ENCODE measurements around the gene CADPS.

DNA sequence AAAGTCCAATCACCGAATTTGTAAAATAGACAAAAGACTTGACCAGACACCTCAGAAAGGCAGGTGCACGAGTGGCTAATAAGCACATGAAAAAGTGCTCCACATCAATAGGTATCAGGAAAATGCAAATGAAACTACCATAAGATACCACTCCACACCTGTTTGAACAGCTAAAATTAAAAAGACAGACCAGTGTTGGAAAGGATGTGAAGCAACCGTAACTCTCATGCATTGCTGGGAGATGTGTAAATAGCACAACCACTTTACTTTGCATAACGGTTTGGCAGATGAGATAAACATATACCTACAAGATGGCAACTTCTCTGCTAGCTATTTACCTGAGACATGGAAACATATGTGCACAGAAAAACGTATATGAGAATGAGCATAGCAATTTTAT is 56.9 kb downstream of the CADPS start:
- TF ChIP-seq POLR2A (IDR thresholded peaks at IDR 0.05) (no peak), POLR2AphosphoS5 (IDR thresholded peaks at IDR 0.05) (no peak)
- TF ChIP-seq, protein P1, sequence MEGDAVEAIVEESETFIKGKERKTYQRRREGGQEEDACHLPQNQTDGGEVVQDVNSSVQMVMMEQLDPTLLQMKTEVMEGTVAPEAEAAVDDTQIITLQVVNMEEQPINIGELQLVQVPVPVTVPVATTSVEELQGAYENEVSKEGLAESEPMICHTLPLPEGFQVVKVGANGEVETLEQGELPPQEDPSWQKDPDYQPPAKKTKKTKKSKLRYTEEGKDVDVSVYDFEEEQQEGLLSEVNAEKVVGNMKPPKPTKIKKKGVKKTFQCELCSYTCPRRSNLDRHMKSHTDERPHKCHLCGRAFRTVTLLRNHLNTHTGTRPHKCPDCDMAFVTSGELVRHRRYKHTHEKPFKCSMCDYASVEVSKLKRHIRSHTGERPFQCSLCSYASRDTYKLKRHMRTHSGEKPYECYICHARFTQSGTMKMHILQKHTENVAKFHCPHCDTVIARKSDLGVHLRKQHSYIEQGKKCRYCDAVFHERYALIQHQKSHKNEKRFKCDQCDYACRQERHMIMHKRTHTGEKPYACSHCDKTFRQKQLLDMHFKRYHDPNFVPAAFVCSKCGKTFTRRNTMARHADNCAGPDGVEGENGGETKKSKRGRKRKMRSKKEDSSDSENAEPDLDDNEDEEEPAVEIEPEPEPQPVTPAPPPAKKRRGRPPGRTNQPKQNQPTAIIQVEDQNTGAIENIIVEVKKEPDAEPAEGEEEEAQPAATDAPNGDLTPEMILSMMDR (IDR thresholded peaks at IDR 0.05) = no peak
